Endothelial cell of umbilical vein (primary cell): ENCODE data around the gene PPP1R26. TPM values are rescaled to one million over a fixed set of nuclear protein-coding genes. Genes with fewer than 3 reads are reported as not detected.

Experiments used
- BruUV-seq: library from RNA; stranded (reverse); fragments of 400-500 nt; replicated peaks from 2 replicates; lab custom pipeline; 2021; lab: Mats Ljungman, UMichigan
- CTCF ChIA-PET: fragments of 300-600, 350-600 bp; sonication (Branson Sonifier 250); formaldehyde crosslinking; loops from one replicate; lab custom pipeline; 2021; ENCODE audit warnings: antibody characterized with exemption, inconsistent platforms; lab: Charles Lee
- POLR2A ChIA-PET: fragments of 300-600, 350-600 bp; sonication (Branson Sonifier 250); formaldehyde crosslinking; loops from one replicate; lab custom pipeline; 2021; ENCODE audit warnings: antibody characterized with exemption, inconsistent platforms; lab: Charles Lee
- DNase-seq: peaks from one replicate; pipeline ENCODE4 v3.0.0-alpha.2; 2011; ENCODE audit warnings: low read depth, low spot score
- FAIRE-seq: peaks from 2 replicates; lab custom pipeline; 2011; peaks lifted over from hg19 to GRCh38; lab: Jason Lieb, UNC
- H2AFZ ChIP-seq: 2 replicates; pipeline ENCODE4 v1.6.0; 2012; ENCODE audit warnings: low read depth, low read length, control low read depth, inconsistent platforms
- H3K27ac ChIP-seq: 2 replicates; pipeline ENCODE4 v1.5.1; 2011; ENCODE audit warnings: low read depth, mild to moderate bottlenecking, control low read depth, low read length, moderate library complexity; ENCODE audit not compliant: insufficient read depth
- H3K27me3 ChIP-seq, 2 experiments: 2 replicates each; pipeline versions ENCODE4 v1.6.0 to v1.6.1; 2011; ENCODE audit warnings: low read length in 2 of 2, mixed read lengths in 1 of 2; ENCODE audit not compliant: control insufficient read depth in 2 of 2, insufficient read depth in 2 of 2
- H3K36me3 ChIP-seq, 2 experiments: 2 replicates in 1 of 2; 3 replicates in 1 of 2; pipeline ENCODE4 v1.5.1; 2011; ENCODE audit warnings: low read length in 2 of 2, mild to moderate bottlenecking in 1 of 2, moderate library complexity in 1 of 2; ENCODE audit not compliant: control insufficient read depth in 2 of 2, insufficient read depth in 2 of 2; ENCODE audit errors: extremely low read depth in 1 of 2
- H3K4me1 ChIP-seq: 3 replicates; pipeline ENCODE4 v1.5.1; 2011; ENCODE audit warnings: mild to moderate bottlenecking, low read length; ENCODE audit not compliant: control insufficient read depth, insufficient read depth; ENCODE audit errors: extremely low read depth
- H3K4me2 ChIP-seq: 2 replicates; pipeline ENCODE4 v1.6.1; 2011; ENCODE audit warnings: low read length, control low read depth, mixed read lengths; ENCODE audit not compliant: insufficient read depth
- H3K4me3 ChIP-seq, 3 experiments: fragments of 200-600 bp in 1 of 3; sonication (generic), shearing (Covaris generic) in 1 of 3; replicated peaks in 1 of 3; 2 replicates each; pipeline ENCODE4 v1.5.1; 2011 to 2016; ENCODE audit warnings: control low read depth in 3 of 3, low read length in 3 of 3, mild to moderate bottlenecking in 2 of 3, inconsistent platforms in 1 of 3, low read depth in 1 of 3, moderate library complexity in 1 of 3; ENCODE audit not compliant: insufficient read depth in 1 of 3
- H3K79me2 ChIP-seq: 2 replicates; pipeline ENCODE4 v1.6.0; 2012; ENCODE audit warnings: low read length, inconsistent platforms; ENCODE audit not compliant: control insufficient read depth, insufficient read depth
- H3K9ac ChIP-seq: replicated peaks from 2 replicates; pipeline ENCODE3; 2011; ENCODE audit warnings: low read length, control low read depth; ENCODE audit not compliant: insufficient read depth; ENCODE audit errors: extremely low read depth
- H3K9me1 ChIP-seq: replicated peaks from 3 replicates; pipeline ENCODE4 v1.6.0; 2011; ENCODE audit warnings: mild to moderate bottlenecking, low read length; ENCODE audit not compliant: control insufficient read depth, insufficient read depth; ENCODE audit errors: extremely low read depth
- H3K9me3 ChIP-seq: replicated peaks from 2 replicates; pipeline ENCODE4 v1.5.1; 2012; ENCODE audit warnings: low read length, inconsistent platforms; ENCODE audit not compliant: control insufficient read depth, insufficient read depth
- H4K20me1 ChIP-seq: replicated peaks from 2 replicates; pipeline ENCODE3; 2011; ENCODE audit warnings: mild to moderate bottlenecking, low read length; ENCODE audit not compliant: control insufficient read depth, insufficient read depth; ENCODE audit errors: extremely low read depth
- CTCF ChIP-seq, 2 donors: IDR thresholded peaks; 1 replicate in 1 of 2; 2 replicates in 1 of 2; pipeline ENCODE4 v1.5.1; 2011; ENCODE audit warnings: low read length in 2 of 2, mild to moderate bottlenecking in 2 of 2, moderate library complexity in 2 of 2, control low read depth in 1 of 2, inconsistent platforms in 1 of 2, low read depth in 1 of 2; ENCODE audit not compliant: insufficient read depth in 1 of 2; ENCODE audit errors: extremely low read depth in 1 of 2
- EZH2 ChIP-seq: IDR thresholded peaks from 2 replicates; pipeline ENCODE4 v1.6.1; 2012; ENCODE audit warnings: borderline replicate concordance, low read depth, mild to moderate bottlenecking, moderate library complexity, low read length, inconsistent platforms; ENCODE audit not compliant: severe bottlenecking
- FOS ChIP-seq: IDR thresholded peaks from 2 replicates; pipeline ENCODE4 v1.6.1; 2011; ENCODE audit warnings: mild to moderate bottlenecking, low read length, moderate library complexity, borderline replicate concordance; ENCODE audit not compliant: insufficient read depth
- GATA2 ChIP-seq: IDR thresholded peaks from 2 replicates; pipeline ENCODE4 v1.7.0; 2011; ENCODE audit warnings: low read depth, mild to moderate bottlenecking, moderate library complexity, mixed read lengths, low read length; ENCODE audit not compliant: insufficient read length, insufficient read depth
- JUN ChIP-seq: IDR thresholded peaks from 2 replicates; pipeline ENCODE4 v1.6.1; 2011; ENCODE audit warnings: borderline replicate concordance, low read depth; ENCODE audit not compliant: insufficient read length, insufficient read depth
- MAX ChIP-seq: IDR thresholded peaks from 2 replicates; pipeline ENCODE4 v1.6.1; 2011; ENCODE audit not compliant: insufficient read depth, insufficient read length
- MYC ChIP-seq: IDR thresholded peaks from one replicate; pipeline ENCODE4 v1.6.1; 2011; ENCODE audit warnings: mild to moderate bottlenecking, low read depth, low read length
- POLR2A ChIP-seq: IDR thresholded peaks from 2 replicates; pipeline ENCODE4 v1.6.1; 2012; ENCODE audit warnings: low read depth, mild to moderate bottlenecking, control low read depth, low read length
- POLR2AphosphoS5 ChIP-seq: IDR thresholded peaks from 2 replicates; pipeline ENCODE4 v1.6.1; 2012; ENCODE audit warnings: low read depth, mild to moderate bottlenecking, control low read depth, low read length, moderate library complexity; ENCODE audit not compliant: insufficient read depth
- dilution Hi-C: fragments of 300-500 bp; cut with MboI; formaldehyde crosslinking; loops from one replicate; pipeline ENCODE4 v1.15.0; 2019; ENCODE audit warnings: low sequenced_read_pairs; ENCODE audit not compliant: extremely low pct_ligation_motif_present
- intact Hi-C: fragments of 100-400 bp; cut with micrococcal nuclease; formaldehyde crosslinking; loops from one replicate; pipeline ENCODE4 v1.10.0; 2022
- polyA plus RNA-seq, 4 experiments: library from polyadenylated mRNA; depleted of rRNA in 3 of 4; stranded (reverse) in 3 of 4; unstranded in 1 of 4; fragments of >200 nt; gene quantifications; 2 replicates each; pipeline versions ENCODE4 v1.2.1 to v1.2.3, GENCODE V29; 2011 to 2012; ENCODE audit warnings: missing spikeins in 1 of 4
- total RNA-seq: library from RNA; stranded (reverse); gene quantifications from 2 replicates; pipeline ENCODE4 v1.2.3, GENCODE V29; 2021

Gene PPP1R26
- total and polyA plus RNA-seq, 2 donors (not counting 3 experiments of a cell fraction or from before 2014, with no cell fraction given), result 5.9 to 16.9 TPM

GRCh38 chr9:135521608-135522095, 42.1 kb downstream of the PPP1R26 start:
- Histone ChIP-seq H3K9me3 (no peaks in the 10 kb centered on the region), H4K20me1 (no peaks in the 10 kb centered on the region), H2AFZ (no peak overlapping the region), H3K27me3 (no peaks in the 10 kb centered on the region), H3K9ac (no peak overlapping the region), H3K79me2 (no peaks in the 10 kb centered on the region), H3K9me1 (no peaks in the 10 kb centered on the region), H3K4me1 (no peaks in the 10 kb centered on the region), H3K27ac (no peak overlapping the region), H3K36me3 (no peaks in the 10 kb centered on the region), H3K4me3 (no peak overlapping the region), H3K4me2 (no peak overlapping the region)
- dilution Hi-C loops, result no loop called here
- no peak for FAIRE-seq
- BruUV-seq, result no TSS peak
- CTCF ChIA-PET, result no interaction called here
- POLR2A ChIA-PET, result no interaction called here
- no peak for TF ChIP-seq FOS
- no peak for DNase-seq
- intact Hi-C loops, result no loop called here

- Histone ChIP-seq H3K36me3 (no peaks in the 10 kb centered on the region), H3K9ac (no peak overlapping the region), H2AFZ (no peak overlapping the region), H3K4me2 (no peak overlapping the region), H3K9me3 (no peaks in the 10 kb centered on the region), H4K20me1 (no peaks in the 10 kb centered on the region), H3K4me3 (no peak overlapping the region), H3K27me3 (no peaks in the 10 kb centered on the region), H3K4me1 (no peaks in the 10 kb centered on the region), H3K79me2 (no peaks in the 10 kb centered on the region), H3K27ac (no peak overlapping the region), H3K9me1 (no peaks in the 10 kb centered on the region)
- DNase-seq, result no peak
- intact Hi-C loops, result no loop called here
- POLR2A ChIA-PET, result no interaction called here
- no TSS peak for BruUV-seq
- FAIRE-seq, result no peak
- TF ChIP-seq CTCF (IDR thresholded peaks at IDR 0.05; ENCODE audit: extremely low read depth in 1 of 2, insufficient read depth in 1 of 2, low read depth in 1 of 2, low read length in 2 of 2) (no peak), JUN (no peak), MAX (no peak), POLR2AphosphoS5 (no peak), GATA2 (no peak), POLR2A (no peak), MYC (no peak), FOS (no peak), EZH2 (no peak)
- CTCF ChIA-PET, result interaction anchor here (0.9 kb wide), 1 partner anchor 18 kb away, joined by 3 read pairs; no protein-coding TSS in a partner anchor
- dilution Hi-C loops, result no loop called here
These were observed 42.7 kb downstream of the PPP1R26 start for GRCh38 chr9:135522137-135522877.
